Prostate gland (tissue), 2 donors: Measurements from ENCODE around the gene ERP29. TPM values are rescaled to one million over a fixed set of nuclear protein-coding genes. Genes with fewer than 3 reads are reported as not detected.
A peak's percentile ranks its signal among the peaks of the same experiment; 100 is the strongest.

Experiments used
- DNase-seq: peaks from one replicate; pipeline ENCODE4 v3.0.0-alpha.2; 2019; ENCODE audit warnings: low spot score
- H3K27ac ChIP-seq, 2 donors: fragments of 200-600 bp; sonication (generic); 2 replicates each; pipeline ENCODE4 v1.5.1; 2017 to 2019
- H3K27me3 ChIP-seq: fragments of 200-600 bp; sonication (generic); replicated peaks from 2 replicates; pipeline ENCODE4 v1.5.1; 2019; ENCODE audit not compliant: insufficient read depth
- H3K36me3 ChIP-seq, 2 donors: fragments of 200-600 bp; sonication (generic); 1 replicate in 1 of 2; 2 replicates in 1 of 2; pipeline versions ENCODE4 v1.5.1 to v1.8.1; 2017 to 2019
- H3K4me1 ChIP-seq: fragments of 200-600 bp; sonication (generic); replicated peaks from 2 replicates; pipeline ENCODE4 v1.5.1; 2019
- H3K4me3 ChIP-seq, 2 donors: fragments of 200-600 bp; sonication (generic); 2 replicates each; pipeline ENCODE4 v1.5.1; 2017 to 2019
- H3K9me3 ChIP-seq: fragments of 200-600 bp; sonication (generic); 2 replicates; pipeline ENCODE4 v1.5.1; 2017
- CTCF ChIP-seq, 4 experiments: fragments of 200-600 bp in 2 of 4; fragments of 450-650 bp in 2 of 4; sonication (generic) in 2 of 4; IDR thresholded peaks; 1 replicate in 3 of 4; 2 replicates in 1 of 4; pipeline ENCODE4 v1.5.1; 2016 to 2019; ENCODE audit warnings: antibody characterized with exemption in 4 of 4, mild to moderate bottlenecking in 2 of 4, moderate library complexity in 2 of 4
- POLR2A ChIP-seq: fragments of 450-650 bp; IDR thresholded peaks from one replicate; pipeline ENCODE4 v1.6.1; 2016; ENCODE audit warnings: antibody characterized with exemption, mild to moderate bottlenecking
- POLR2AphosphoS5 ChIP-seq: sonication (generic); formaldehyde crosslinking; IDR thresholded peaks from one replicate; pipeline ENCODE4 v1.6.1; 2017; ENCODE audit warnings: antibody characterized with exemption
- WGBS: methylation state at CpG from one replicate; pipeline ENCODE4 v1.1.5; 2018; 5-methylcytosine and 5-hydroxymethylcytosine counted together
- intact Hi-C: fragments of 100-400 bp; cut with DNase I; formaldehyde crosslinking; loops from one replicate; pipeline ENCODE4 v1.14.2; 2022
- total RNA-seq, 2 donors: library from RNA; depleted of rRNA; stranded (reverse); fragments of >200 nt; gene quantifications; one replicate each; pipeline ENCODE4 v1.1.0, GENCODE V29; 2016

Gene ERP29
- total RNA-seq, 2 donors from 2014 or later = 89.1 to 131 TPM

DNA sequence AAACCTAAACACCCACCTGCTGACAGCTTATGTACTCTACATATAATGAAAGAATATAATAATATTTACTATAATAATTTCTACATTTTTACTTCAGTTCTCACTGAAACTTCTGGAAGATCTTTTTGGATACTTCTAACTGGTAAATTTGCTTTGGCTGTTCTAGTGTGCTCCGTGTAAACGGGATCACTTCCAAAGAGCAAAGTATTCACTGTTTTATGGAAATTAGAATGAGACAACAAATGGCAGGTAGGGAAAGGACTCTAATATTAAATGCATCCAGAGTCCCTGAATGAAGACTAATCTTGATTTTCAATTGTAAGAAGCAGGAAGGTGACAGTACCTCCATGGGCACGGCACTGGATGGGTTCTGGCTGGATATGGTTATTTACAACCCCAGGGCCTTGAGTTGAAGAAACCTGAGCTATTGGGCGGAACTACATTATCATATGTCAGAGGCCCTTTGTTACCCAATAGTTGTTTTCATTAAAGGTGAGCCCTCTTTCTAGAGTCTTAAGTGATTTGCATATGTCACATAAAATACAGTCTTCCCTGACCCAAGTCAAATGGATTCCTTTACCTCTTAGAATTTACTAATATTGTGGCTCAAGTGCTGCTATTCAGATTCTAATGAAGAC is 10.7 kb downstream of the ERP29 start:
- H3K4me3 ChIP-seq = no peak overlapping the region
- WGBS = 52% methylated on average over 4 of the region's 4 CpGs
- intact Hi-C loops = no loop called here
- no peak for DNase-seq
- TF ChIP-seq CTCF (IDR thresholded peaks at IDR 0.05) (no peak), POLR2AphosphoS5 (peak; percentile 64)
- H3K36me3 ChIP-seq = peaks cover 0 to 4% of the 10 kb centered on the region in 2 donors
- no peaks in the 10 kb centered on the region for H3K4me1 ChIP-seq
- no peaks in the 10 kb centered on the region for H3K9me3 ChIP-seq
- H3K27ac ChIP-seq = peak overlapping the region; percentile 10 to 34
- no peaks in the 10 kb centered on the region for H3K27me3 ChIP-seq

DNA sequence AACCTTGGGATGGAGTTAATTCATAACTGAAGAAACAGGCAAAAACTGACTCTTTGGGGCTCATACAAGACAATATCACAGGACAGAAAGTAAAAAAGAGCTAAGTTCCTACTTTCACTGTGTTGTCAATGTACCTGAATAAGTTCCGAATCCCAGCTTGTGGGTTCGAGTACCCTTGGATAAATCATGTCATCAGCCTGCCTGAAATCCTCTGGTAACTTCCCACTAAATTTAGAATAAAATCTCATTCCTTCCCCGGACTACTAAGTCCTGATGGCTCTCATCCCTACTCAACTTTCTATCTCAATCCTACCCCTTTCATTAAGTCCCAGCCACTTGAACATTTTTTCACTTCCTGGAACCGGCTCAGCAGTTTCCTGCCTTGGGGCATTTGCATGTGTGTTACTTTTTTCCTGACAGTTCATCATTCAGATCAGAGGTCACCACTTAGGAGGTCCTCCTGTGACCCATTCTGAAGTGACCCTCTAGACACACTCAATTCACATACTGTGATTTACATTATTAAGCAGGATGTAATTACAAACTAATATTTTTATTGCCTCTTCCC is 12.7 kb downstream of the ERP29 start:
- H3K4me3 ChIP-seq = no peak overlapping the region
- H3K36me3 ChIP-seq = peaks cover 0 to 4% of the 10 kb centered on the region in 2 donors
- H3K4me1 ChIP-seq = no peaks in the 10 kb centered on the region
- no peaks in the 10 kb centered on the region for H3K27me3 ChIP-seq
- no peaks in the 10 kb centered on the region for H3K9me3 ChIP-seq
- 81% methylated on average over 4 of the region's 4 CpGs for WGBS
- no peak for DNase-seq
- H3K27ac ChIP-seq = no peak overlapping the region
- intact Hi-C loops = no loop called here
- TF ChIP-seq POLR2AphosphoS5 (no peak), CTCF (IDR thresholded peaks at IDR 0.05) (no peak), POLR2A (no peak)

DNA sequence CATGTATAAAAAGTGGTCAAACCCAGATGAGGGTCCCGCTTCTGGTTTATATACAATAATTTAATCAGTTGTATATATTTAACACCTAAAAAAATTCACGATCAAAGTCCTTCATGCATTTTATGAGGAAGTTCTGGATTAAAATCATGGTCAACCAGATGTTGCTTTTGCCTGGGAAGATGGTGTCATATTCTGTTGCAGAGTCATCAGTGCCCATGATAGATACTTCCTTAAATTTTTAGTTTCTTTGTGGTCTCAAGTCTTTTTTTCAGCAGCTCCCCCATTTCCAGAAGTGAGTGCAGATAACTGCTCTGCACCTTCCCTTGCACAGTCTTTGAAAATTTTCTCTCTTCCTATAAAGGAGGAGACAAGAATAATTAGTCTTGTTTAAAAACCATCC is 16.1 kb downstream of the ERP29 start:
- intact Hi-C loops = no loop called here
- no peak for TF ChIP-seq POLR2A
- TF ChIP-seq CTCF (IDR thresholded peaks at IDR 0.05) = no peak
- no peak for TF ChIP-seq POLR2AphosphoS5
- no peak for DNase-seq
- Histone ChIP-seq H3K4me1 (no peaks in the 10 kb centered on the region), H3K36me3 (peaks cover 0 to 4% of the 10 kb centered on the region in 2 donors), H3K27me3 (no peaks in the 10 kb centered on the region), H3K9me3 (no peaks in the 10 kb centered on the region), H3K27ac (no peak overlapping the region), H3K4me3 (no peak overlapping the region)
- WGBS = 94% methylated on average over 2 of the region's 2 CpGs

DNA sequence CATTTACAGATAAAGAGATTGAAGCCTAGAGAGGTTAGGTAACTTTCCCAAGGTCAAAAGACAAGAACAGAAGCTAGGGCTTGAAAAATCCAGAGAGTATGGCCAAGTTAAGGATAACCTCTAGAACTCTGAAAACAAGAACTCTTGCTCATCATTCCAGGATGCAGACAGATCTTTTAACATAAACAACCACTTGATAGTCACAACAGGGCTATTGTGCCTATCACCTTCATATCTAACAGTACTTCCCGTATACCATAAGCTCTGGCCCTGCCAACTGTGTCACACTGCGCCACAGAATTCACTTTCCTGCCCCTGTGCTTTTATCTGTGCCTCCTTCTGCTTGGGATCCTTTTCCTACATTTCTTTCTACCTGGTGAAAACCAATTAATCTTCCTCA is 18.2 kb downstream of the ERP29 start:
- Histone ChIP-seq H3K9me3 (no peaks in the 10 kb centered on the region), H3K27me3 (no peaks in the 10 kb centered on the region), H3K4me3 (no peak overlapping the region), H3K36me3 (peaks cover 0 to 4% of the 10 kb centered on the region in 2 donors), H3K27ac (no peak overlapping the region), H3K4me1 (no peaks in the 10 kb centered on the region)
- DNase-seq = no peak
- intact Hi-C loops = no loop called here
- no peak for TF ChIP-seq POLR2A
- no peak for TF ChIP-seq CTCF (IDR thresholded peaks at IDR 0.05)
- no peak for TF ChIP-seq POLR2AphosphoS5
- WGBS = 88% methylated on average over 2 of the region's 2 CpGs

- no peak for DNase-seq
- H3K27ac ChIP-seq = no peak overlapping the region
- WGBS = 94% methylated on average over 5 of the region's 5 CpGs
- H3K4me1 ChIP-seq = no peaks in the 10 kb centered on the region
- no peak overlapping the region for H3K4me3 ChIP-seq
- intact Hi-C loops = no loop called here
- no peaks in the 10 kb centered on the region for H3K9me3 ChIP-seq
- H3K27me3 ChIP-seq = no peaks in the 10 kb centered on the region
- TF ChIP-seq POLR2AphosphoS5 (no peak), POLR2A (no peak), CTCF (IDR thresholded peaks at IDR 0.05) (no peak)
- H3K36me3 ChIP-seq = peaks cover 0 to 4% of the 10 kb centered on the region in 2 donors
Observed at GRCh38 chr12:112032292-112032691, 19.1 kb downstream of the ERP29 start.
